GM18505 (cell line): ENCODE data around the gene GABARAPL2.
A peak's percentile ranks its signal among the peaks of the same experiment; 100 is the strongest.

Experiments
- ATAC-seq: cut with Tn5 transposase; IDR thresholded peaks from one replicate; pipeline ENCODE4 v1.9.1; 2021; ENCODE audit not compliant: unreplicated experiment
- POLR2A ChIP-seq: IDR thresholded peaks from 4 replicates; pipeline ENCODE4 v1.6.1; 2011; ENCODE audit warnings: borderline replicate concordance; ENCODE audit not compliant: insufficient read depth, insufficient read length; ENCODE audit errors: extremely low read depth

GABARAPL2 gene, protein sequence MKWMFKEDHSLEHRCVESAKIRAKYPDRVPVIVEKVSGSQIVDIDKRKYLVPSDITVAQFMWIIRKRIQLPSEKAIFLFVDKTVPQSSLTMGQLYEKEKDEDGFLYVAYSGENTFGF

DNA sequence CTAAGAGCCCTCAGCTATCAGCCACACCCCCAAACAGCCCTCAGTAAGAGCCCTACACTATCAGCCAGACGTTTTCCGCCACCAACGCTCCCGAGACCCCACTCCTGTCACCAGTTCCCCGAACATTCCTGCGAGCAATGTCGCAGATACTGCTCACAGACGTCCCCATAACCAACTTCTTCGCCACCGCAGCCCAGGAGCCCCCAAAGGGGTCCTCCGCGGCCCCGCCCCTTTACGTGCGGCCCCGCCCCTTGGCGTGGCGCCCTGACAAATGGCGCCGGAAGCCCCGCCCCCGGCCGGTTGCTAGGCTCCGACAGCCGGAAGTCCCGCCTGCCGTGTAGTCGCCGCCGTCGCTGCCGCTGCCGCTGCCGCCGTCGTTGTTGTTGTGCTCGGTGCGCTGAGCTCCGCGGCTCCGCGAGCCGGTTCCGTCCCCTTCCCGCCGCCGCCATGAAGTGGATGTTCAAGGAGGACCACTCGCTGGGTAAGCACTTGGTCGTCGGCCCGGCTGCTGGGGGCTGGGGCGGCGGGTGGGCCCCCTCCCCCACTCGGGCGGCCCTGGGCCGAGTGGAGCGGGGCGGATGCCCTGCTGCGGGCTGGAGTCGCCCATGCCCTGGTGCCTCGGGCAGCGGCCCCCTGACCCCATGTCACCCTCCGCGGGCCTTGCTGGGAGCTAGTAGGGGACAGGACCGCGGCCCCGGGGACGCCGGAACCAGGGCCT, at the start of gene GABARAPL2:
Gene GABARAPL2, plus strand, starts transcription at position 340 of the 718 bp plus-strand sequence. Its CDS starts 108 bp downstream, at position 448.
- ATAC-seq: peak; percentile 72
- TF ChIP-seq POLR2A: peak; percentile 46

- no peak for TF ChIP-seq POLR2A
- ATAC-seq: no peak
These were observed 47.0 kb upstream of the GABARAPL2 start for GRCh38 chr16:75519175-75519574.

DNA sequence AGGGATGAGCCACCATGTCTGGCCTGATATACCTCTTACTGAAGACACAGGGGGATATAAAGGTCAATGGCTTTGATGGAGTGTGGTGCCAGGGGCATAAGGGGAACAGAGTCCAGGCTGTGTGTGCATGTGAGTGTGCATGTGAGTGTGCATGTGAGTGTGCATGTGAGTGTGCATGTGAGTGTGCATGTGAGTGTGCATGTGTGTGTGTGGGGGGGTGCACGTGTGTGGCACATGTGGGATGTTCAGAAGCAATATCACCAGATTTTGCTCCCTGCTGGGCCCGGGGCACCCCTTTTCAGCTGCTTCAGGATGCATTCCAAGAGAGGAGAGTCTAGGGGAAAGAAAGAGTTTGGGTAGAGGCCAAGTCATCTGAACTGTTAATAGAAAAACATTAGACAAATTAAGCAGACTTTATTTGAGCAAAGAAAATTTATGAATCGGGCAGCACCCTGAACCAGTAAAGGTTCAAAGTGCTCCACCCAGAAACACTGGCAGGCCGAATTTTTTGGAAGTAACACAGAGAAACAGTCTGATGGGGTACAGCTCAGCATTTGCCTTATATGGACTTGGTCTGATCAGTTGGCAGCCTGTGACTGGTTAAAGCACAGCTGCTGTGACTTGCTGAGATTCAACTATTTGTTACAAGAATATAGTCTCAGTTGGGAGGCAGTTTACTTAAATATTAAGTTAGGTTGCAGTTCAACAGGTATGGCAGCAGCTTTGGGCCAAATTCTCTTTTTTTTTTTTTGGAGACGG, 40.0 kb upstream of the GABARAPL2 start:
- ATAC-seq: no peak
- TF ChIP-seq POLR2A: no peak

DNA sequence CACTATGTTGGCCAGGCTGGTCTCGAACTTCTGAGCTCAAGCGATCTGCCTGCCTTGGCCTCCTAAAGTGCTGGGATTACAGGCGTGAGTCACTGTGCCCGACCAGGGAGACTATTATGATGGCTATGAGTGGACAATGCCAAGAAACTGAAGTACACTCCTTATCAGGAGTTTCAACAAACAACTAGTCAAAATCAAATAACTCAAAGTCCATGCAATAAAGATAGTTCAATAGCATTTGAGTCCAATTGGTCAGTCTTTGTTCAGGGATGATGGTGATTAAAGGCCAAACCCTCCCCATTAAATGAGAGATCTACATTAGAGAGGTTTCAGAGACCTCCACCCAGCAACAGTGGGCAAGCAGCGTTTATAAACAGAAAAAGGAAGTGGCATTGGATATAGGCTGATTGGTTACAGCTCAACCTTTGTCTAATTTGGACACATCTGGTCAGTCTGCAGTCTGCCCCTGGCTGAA, 38.3 kb upstream of the GABARAPL2 start:
- no peak for TF ChIP-seq POLR2A
- ATAC-seq: no peak

DNA sequence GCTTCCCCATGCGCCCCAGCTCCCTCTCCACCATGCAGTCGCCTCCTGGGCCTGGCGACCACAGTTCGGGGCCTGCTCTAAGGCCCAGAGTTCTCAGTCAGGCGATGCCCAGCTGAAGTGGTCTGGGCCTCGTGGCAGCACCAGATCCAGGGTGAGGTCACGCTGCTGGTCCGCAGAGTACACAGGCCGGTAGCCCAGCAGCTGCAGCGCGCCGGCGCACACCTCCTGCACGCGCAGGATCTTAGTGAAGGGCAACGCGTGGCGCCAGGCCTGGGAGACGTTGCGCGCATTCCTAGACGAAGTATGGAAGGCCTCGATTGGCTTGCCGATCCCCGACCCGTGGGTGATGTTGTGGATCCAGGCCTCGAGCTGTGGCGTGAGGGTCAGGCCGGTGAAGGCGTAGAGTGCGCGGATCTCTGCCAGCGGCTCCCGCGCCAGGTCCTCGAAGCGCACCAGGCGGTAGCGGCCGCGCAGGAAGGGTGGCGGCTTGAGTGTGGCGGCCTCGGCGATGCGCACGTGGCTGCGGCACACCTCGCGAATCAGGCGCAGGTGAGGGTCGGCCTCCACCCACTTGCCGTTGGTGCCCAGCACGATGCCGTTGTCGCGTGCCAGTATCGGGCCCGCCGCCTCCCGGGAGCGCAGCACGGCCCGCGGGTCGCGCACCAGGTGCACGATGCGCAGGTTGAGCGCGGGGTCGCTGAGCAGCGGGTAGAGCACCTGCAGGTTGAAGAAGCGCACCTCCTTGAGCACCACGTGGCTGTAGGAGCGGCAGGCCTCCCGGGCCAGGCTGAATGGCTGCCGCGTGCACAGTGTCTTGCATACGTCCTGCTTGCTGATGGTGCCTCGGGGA, 36.9 kb upstream of the GABARAPL2 start:
- no peak for TF ChIP-seq POLR2A
- ATAC-seq: no peak

DNA sequence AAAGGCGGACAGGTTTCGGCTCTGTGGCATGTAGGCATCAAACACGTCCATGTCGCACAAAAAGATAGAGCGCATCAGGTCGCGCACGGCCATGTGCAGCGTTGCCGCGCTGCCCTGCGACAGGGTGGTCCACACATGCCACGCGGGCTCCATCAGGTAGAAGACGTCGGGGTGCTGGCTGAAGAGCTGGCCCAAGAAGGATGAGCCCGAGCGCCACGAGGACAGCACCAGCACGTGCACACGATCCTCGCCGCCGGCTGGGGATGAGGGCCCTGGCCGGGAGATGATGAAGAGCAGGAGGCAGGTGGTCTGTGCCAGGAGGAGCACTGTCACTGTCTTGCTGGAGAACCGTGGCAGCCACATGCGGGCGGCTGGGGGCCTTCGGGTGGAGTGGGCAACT, 36.2 kb upstream of the GABARAPL2 start:
- no peak for TF ChIP-seq POLR2A
- ATAC-seq: no peak

GRCh38 chr16:75532142-75532765, 33.9 kb upstream of the GABARAPL2 start:
- ATAC-seq: no peak
- TF ChIP-seq POLR2A: no peak

GRCh38 chr16:75532791-75533190, 33.4 kb upstream of the GABARAPL2 start:
- no peak for TF ChIP-seq POLR2A

GRCh38 chr16:75534560-75535205, 31.5 kb upstream of the GABARAPL2 start:
- no peak for ATAC-seq
- no peak for TF ChIP-seq POLR2A

More at GRCh38 chr16:75532791-75533190, 33.4 kb upstream of the GABARAPL2 start:
- no peak for ATAC-seq

DNA sequence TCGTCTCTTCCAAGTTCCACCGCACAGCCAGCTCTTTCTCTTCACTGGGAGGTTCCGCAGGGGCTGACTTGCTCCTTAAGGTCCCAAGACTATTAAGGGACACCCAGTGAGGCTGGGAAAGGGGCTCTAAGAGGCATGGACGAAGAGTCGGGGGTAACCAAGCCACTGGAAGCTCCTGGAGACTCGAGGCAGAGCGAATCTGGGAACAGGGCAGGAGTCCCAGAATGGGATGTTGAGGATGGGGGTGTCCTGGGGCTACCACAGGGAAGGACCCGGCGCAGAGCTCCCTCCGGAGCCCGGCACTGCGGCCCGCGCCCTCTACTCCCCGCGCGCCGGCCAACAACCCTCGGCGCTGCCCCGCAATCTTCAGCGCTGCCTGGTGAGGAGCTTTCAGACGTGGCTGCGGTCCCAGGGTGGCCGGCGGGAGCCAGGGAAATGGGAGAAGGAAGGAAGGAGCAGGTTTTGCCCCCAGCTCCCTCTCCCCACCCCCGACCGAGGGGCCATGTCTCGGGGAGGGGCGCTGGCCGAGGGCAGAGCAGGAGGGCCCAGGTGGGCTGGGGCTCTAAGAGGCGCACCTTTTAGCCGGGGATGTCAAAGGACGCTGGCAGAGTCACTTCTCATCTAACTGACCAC, 30.9 kb upstream of the GABARAPL2 start:
- no peak for TF ChIP-seq POLR2A
- ATAC-seq: no peak

DNA sequence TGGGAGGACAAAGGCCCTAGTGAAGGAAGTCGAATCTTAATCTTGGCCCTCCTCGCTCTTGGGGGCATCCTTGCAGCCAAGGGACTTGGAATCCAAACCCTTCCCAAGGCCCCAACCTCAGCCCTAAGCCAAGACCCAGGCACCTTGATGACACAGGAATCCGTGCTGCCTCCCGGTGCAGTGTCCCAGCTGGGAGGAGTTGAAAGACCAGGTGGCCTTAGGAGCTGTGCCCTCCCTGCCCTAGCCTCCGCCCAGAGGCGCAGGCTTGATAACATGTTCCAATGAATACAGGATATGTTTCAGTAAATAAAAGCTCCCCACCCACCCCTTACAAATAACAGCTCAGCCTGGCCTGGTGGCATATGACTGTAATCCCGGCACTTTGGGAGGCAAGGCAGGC, 30.3 kb upstream of the GABARAPL2 start, which contains the start of gene CHST5:
Gene CHST5, minus strand, starts transcription at position 208 of the 400 bp plus-strand sequence. CDS start 5,724 bp downstream, outside the sequence.
- TF ChIP-seq POLR2A: no peak
- ATAC-seq: no peak
